Activated CD8-positive, alpha-beta memory T cell treated with anti-CD3 and anti-CD28 coated beads, Interleukin-2, amount 50 U/mL, for 48 hours (primary cell): ENCODE data around the gene RNF26.

Experiments used
- DNase-seq: peaks from one replicate; pipeline ENCODE4 v3.0.0-alpha.2; 2020

RNF26 gene

DNA sequence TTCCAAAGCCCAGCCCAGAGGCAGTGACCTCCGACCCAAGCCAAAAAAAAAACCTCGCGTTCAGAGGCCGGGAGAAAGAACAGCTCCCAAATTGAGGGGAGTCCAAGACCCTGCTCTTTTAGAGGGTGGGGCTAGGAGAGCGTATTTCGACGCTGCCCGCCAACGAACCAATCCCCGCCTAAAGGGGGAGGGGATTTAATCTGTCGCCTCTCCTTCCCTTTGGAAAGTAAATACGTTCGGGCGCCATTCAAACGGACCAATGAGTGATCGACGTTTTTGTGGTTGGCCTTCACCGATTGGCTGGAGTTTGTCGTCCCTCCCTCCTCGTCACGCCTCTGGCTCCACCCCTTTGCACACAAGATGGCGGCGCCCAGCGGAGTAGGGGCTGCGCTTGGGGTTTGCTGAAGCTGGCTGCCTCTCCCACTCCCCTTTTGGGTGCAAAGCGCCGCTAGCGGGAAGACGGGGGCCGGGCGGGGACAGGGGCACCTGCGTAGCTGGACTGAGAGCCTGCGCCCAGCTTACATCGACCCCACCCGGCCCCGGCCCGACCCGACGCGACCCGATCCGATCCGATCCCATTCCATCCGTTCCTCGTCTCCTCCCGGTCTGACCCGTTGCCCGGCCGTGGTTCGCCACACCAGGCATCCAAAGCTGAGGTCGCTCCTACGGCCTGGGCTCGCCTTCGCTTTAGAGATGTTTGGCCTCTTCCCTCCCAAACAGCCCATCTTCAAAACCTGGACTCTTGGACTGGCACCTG is at the start of gene RNF26:
Gene RNF26, plus strand, starts transcription at position 354 of the 757 bp plus-strand sequence. CDS start 596 bp downstream, outside the sequence.
- peak; percentile 93 for DNase-seq

DNA sequence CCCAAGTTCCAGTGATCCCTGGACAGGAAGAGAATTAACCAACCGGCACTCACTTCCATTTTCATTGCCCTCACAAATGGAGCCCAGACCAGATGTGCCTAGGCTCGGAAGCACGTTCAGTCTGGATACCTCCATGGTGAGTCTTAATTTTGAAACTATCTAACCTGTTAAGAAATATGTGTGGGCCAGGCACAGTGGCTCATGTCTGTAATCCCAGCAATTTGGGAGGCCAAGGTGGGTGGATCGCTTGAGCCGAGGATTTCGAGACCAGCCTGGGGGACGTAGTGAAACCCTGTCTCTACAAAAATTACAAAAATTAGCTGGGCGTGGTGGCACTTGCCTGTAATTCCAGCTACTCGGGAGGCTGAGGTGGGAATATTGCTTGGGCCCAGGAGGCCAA is 48.9 kb upstream of the RNF26 start:
- DNase-seq: no peak

GRCh38 chr11:119288219-119288618 is 46.1 kb upstream of the RNF26 start:
- DNase-seq: no peak

GRCh38 chr11:119290894-119291497 is 43.3 kb upstream of the RNF26 start:
- DNase-seq: no peak

- DNase-seq: no peak
Observed at GRCh38 chr11:119293461-119293860, 40.9 kb upstream of the RNF26 start.

GRCh38 chr11:119295178-119295577 is 39.1 kb upstream of the RNF26 start:
- no peak for DNase-seq

DNA sequence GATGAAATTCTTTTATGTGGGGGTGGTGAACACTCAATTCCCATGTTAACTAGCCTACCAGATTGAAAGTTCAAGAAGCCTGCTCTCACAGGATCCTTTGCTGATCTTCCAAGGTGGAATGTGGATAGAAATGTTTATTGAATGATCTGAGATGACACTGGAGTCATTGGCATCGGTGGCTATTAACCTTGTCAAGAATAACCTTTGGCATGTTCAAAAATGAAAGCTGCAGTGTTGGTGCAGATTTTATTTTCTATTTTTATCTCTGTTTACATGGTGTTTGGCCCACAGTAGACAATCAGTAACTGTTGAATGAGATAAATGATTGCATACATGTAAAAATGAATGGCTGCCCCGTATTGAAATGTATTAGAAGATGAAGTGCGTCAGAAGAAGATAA is 36.4 kb upstream of the RNF26 start:
- no peak for DNase-seq

GRCh38 chr11:119298726-119299125 is 35.6 kb upstream of the RNF26 start:
- no peak for DNase-seq

DNA sequence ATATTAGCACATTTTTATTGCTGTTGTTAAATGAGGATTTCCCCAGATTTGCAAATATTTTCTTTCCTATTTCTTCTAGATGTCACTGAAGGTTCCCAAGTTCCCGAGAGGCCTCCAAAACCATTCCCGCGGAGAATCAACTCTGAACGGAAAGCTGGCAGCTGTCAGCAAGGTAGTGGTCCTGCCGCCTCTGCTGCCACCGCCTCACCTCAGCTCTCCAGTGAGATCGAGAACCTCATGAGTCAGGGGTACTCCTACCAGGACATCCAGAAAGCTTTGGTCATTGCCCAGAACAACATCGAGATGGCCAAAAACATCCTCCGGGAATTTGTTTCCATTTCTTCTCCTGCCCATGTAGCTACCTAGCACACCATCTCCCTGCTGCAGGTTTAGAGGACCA is 34.9 kb upstream of the RNF26 start:
- DNase-seq: no peak

- no peak for DNase-seq
Observed at GRCh38 chr11:119300198-119300964, 33.9 kb upstream of the RNF26 start.

DNA sequence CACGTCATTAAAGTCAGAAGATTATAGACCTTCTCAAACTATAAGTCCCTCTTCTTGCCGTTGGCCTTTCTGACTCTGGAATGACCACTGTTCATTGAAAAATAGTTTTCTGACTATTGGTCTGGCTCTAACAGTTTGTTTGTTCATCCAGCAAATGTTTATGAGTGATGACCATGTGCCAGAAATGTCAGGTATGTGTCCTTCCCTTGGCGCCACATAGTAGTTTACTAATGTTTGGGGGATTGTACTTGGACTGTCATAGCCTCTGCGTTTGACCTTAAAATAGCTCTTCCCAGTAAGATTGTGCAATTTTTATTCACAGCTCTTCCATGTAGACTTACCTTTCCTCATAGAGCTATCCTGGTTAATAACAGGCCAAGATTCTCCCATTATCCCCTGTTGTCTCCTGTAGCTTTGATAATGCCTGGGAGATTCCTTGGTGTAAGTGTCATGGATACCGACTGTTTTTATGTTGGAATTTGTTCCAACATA is 31.1 kb upstream of the RNF26 start:
- no peak for DNase-seq

GRCh38 chr11:119305556-119306372 is 28.6 kb upstream of the RNF26 start:
- no peak for DNase-seq

- DNase-seq: peak; percentile 58
Observed at GRCh38 chr11:119306373-119306890, 27.9 kb upstream of the RNF26 start.

DNA sequence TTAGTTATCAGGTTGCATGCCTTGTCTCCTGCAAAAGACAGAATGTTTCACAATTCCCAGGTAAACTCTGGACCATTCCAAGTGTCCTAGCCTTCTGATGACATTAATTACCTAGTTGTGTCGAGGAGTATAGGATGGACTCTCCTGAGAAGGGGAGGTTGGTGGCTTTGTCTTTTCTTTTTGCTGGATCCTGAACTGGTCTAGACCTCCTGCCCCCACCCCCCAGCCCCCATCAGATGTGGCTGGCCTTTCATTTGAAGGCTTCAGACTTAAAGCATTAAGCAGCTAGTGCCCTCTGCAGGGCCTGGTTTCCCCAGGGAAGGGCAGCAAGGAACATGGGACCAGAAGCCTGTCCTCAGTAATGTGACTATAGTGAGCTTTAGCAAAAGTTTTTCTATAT is 27.1 kb upstream of the RNF26 start:
- DNase-seq: no peak

- DNase-seq: no peak
Observed at GRCh38 chr11:119307974-119308373, 26.4 kb upstream of the RNF26 start.

DNA sequence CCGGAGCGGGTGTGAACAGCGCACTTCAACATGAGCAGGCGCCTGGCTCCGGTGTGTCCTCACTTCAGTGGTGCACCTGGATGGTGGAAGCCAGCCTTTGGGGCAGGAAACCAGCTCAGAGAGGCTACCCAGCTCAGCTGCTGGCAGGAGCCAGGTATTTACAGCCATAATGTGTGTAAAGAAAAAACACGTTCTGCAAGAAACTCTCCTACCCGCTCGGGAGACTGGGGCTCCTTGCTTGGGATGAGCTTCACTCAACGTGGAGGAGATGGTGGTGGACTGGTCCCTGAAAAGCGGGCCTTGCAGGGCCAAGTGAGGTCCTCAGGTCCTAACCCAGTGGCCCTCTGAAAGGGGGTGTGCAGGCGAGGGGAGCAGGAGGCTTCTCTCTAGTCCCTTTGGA is 24.9 kb upstream of the RNF26 start:
- DNase-seq: no peak

DNA sequence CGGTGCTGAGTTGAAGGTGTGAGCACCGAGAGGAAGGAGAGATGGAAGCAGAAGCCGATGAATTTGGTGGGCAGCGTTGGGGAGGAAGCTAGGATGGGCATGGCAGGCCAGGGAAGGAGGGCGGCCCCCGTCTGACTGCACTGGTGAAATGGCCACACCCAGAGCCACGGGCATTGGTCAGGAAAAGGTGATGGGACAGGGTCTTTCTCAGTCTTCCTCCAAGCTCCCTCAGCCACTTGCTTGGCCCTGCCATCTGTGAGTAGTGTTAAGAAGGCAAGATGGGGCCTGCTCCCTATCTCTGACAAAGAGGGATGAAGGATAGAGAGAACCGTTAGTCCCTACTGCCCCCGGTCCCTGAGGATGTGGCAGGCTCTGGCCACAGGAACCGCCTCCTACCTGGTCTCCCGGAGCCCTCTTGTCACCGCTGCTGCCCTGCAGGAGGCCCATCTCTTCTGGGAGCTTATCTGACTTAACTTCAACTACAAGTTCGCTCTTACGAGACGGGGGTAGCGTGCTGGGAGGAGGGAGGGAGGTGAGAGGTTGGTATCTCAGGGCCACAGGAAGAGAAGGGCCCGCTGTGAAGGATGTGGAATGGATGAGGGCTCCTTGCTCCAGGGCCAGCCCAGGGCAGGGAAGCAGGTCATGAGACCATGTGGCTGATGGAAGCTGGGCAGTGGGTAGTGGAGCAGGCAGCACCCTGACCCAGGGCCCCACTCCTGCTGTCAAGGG is 24.2 kb upstream of the RNF26 start:
- DNase-seq: no peak

DNA sequence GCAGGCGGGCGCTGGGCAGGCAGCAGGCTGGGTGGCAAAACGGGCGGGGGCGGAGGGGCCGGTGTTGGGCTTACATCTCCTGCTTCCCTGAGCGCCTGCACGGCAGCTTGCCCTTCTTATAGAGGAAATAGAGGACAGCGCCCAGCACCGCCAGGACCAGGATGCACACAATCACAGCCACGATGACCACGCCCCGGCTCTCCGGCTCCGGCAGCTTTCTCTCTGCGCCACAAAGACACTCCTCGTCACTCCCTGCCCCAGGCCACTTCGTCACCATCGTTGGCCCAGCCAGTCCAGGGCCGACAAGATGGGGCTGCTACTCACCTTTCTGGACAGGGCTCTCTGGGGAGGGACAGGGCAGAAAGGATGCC is 23.7 kb upstream of the RNF26 start:
- DNase-seq: no peak

DNA sequence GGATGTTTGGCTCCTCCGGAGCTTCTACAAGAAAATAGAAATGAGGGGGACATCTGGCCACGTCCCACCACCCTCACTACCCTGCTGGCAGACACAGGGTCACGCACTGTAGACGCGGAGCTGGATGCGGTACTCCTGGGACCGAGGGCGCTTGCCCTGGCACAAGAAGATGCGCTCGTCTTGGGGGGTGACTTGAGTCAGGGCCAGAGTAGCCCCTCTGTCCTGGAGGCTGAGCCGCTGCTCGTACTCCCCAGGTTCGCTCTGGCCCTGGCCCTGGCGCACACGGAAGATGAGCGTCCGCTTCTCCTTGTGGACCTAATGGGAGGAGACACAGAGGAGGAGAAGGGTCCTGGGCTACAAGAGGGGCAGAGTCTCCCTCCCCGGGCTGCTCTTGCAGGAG is 19.6 kb upstream of the RNF26 start:
- no peak for DNase-seq

GRCh38 chr11:119315131-119316015 is 19.0 kb upstream of the RNF26 start:
- peak; percentile 71 for DNase-seq
